ENCODE data around the gene FAM3A. TPM values are rescaled to one million over a fixed set of nuclear protein-coding genes. Genes with fewer than 3 reads are reported as not detected.

FAM3A gene
- total RNA-seq, 1 experiment from 2014 or later, result 69.2 TPM

GRCh38 chrX:154508384-154508745, 7.7 kb downstream of the FAM3A start:
- Histone ChIP-seq H3K4me3 (ENCODE audit: low read length) (no peak overlapping the region), H3K9ac (ENCODE audit: low read length) (no peak overlapping the region), H3K27me3 (ENCODE audit: low read length) (no peaks in the 10 kb centered on the region), H3K9me2 (replicated peaks; ENCODE audit: low read length) (no peaks in the 10 kb centered on the region), H3F3A (ENCODE audit: low read length, unreplicated experiment) (no peaks in the 10 kb centered on the region), H3K36me3 (ENCODE audit: low read depth, low read length) (0 out of 2 replicates have a peak, but pooled peaks cover 3% of the 10 kb centered on the region), H4K20me1 (ENCODE audit: low read length) (no peaks in the 10 kb centered on the region), H3K4me1 (ENCODE audit: insufficient read depth, low read length) (peaks cover 18% of the 10 kb centered on the region), H3K4me2 (ENCODE audit: low read length) (no peak overlapping the region), H3K79me2 (ENCODE audit: low read length) (no peaks in the 10 kb centered on the region), H2AFZ (ENCODE audit: low read length) (no peak overlapping the region), H3K9me3 (ENCODE audit: low read length) (no peaks in the 10 kb centered on the region), H3K27ac (ENCODE audit: low read length) (no peak overlapping the region)
- intact Hi-C loops (cut with micrococcal nuclease), result no loop called here
- DNase-seq, result no peak
- BruUV-seq (replicated peaks), result no TSS peak
- ATAC-seq, result no peak
- TF ChIP-seq CTCF (conservative IDR thresholded peaks at IDR 0.05; ENCODE audit: low read depth, low read length), result no peak
- no peak for TF ChIP-seq EZH2 (IDR thresholded peaks at IDR 0.05; ENCODE audit: low read length, unreplicated experiment)
- no peak for TF ChIP-seq EZH2phosphoT487 (IDR thresholded peaks at IDR 0.05; ENCODE audit: borderline replicate concordance, low read length)
- POLR2A ChIA-PET (ENCODE audit: unreplicated experiment), result no interaction called here
- CTCF ChIA-PET, result no interaction called here

- no peak for DNase-seq
- intact Hi-C loops (cut with micrococcal nuclease), result no loop called here
- POLR2A ChIA-PET (ENCODE audit: unreplicated experiment), result no interaction called here
- Histone ChIP-seq H3K27ac (ENCODE audit: low read length) (no peak overlapping the region), H3K9ac (ENCODE audit: low read length) (no peak overlapping the region), H3K9me3 (ENCODE audit: low read length) (no peaks in the 10 kb centered on the region), H3K36me3 (ENCODE audit: low read depth, low read length) (0 out of 2 replicates have a peak, but pooled peaks cover 3% of the 10 kb centered on the region), H3K9me2 (replicated peaks; ENCODE audit: low read length) (no peaks in the 10 kb centered on the region), H3K4me3 (ENCODE audit: low read length) (no peak overlapping the region), H3F3A (ENCODE audit: low read length, unreplicated experiment) (no peaks in the 10 kb centered on the region), H2AFZ (ENCODE audit: low read length) (no peak overlapping the region), H3K4me1 (ENCODE audit: insufficient read depth, low read length) (peaks cover 18% of the 10 kb centered on the region), H3K4me2 (ENCODE audit: low read length) (no peak overlapping the region), H4K20me1 (ENCODE audit: low read length) (no peaks in the 10 kb centered on the region), H3K27me3 (ENCODE audit: low read length) (no peaks in the 10 kb centered on the region), H3K79me2 (ENCODE audit: low read length) (no peaks in the 10 kb centered on the region)
- TF ChIP-seq EZH2phosphoT487 (IDR thresholded peaks at IDR 0.05; ENCODE audit: borderline replicate concordance, low read length) (no peak), EZH2 (IDR thresholded peaks at IDR 0.05; ENCODE audit: low read length, unreplicated experiment) (no peak), CTCF (conservative IDR thresholded peaks at IDR 0.05; ENCODE audit: low read depth, low read length) (no peak)
- no TSS peak for BruUV-seq (replicated peaks)
- CTCF ChIA-PET, result no interaction called here
- ATAC-seq, result no peak
Measured at GRCh38 chrX:154507673-154508383, 8.2 kb downstream of the FAM3A start.
